PFSK-1 (cell line): ENCODE results near the gene NEK11.

Experiments used
- POLR2AphosphoS5 ChIP-seq: IDR thresholded peaks from 2 replicates; pipeline ENCODE4 v1.6.1; 2012; ENCODE audit warnings: low read depth, mild to moderate bottlenecking, control low read depth, low read length, moderate library complexity
- REST ChIP-seq, 2 experiments: IDR thresholded peaks; 2 replicates each; pipeline versions ENCODE4 v1.6.1 to v1.8.0; 2011 to 2012; ENCODE audit warnings: low read depth in 2 of 2, low read length in 2 of 2, control low read depth in 1 of 2, inconsistent platforms in 1 of 2, mild to moderate bottlenecking in 1 of 2, moderate library complexity in 1 of 2; ENCODE audit not compliant: insufficient read depth in 1 of 2
- SIN3A ChIP-seq: IDR thresholded peaks from 2 replicates; pipeline ENCODE4 v1.6.1; 2012; ENCODE audit warnings: mild to moderate bottlenecking, low read length, moderate library complexity, borderline replicate concordance; ENCODE audit not compliant: insufficient read depth
- TAF1 ChIP-seq: IDR thresholded peaks from 2 replicates; pipeline ENCODE4 v1.6.1; 2012; ENCODE audit warnings: low read length, control low read depth, borderline replicate concordance; ENCODE audit not compliant: insufficient read depth

GRCh38 chr3:131158434-131158833 lies 131.8 kb downstream of the NEK11 start:
- no peak for TF ChIP-seq POLR2AphosphoS5
- TF ChIP-seq REST (IDR thresholded peaks at IDR 0.05; ENCODE audit: insufficient read depth in 1 of 2, low read depth in 2 of 2, low read length in 2 of 2): no peak
- TF ChIP-seq TAF1: no peak
- no peak for TF ChIP-seq SIN3A
